Colonic mucosa (tissue), 4 donors: ENCODE measurements around the gene LCN15. TPM values are rescaled to one million over a fixed set of nuclear protein-coding genes. Genes with fewer than 3 reads are reported as not detected.
"Not testable (repeated sequence)": the region's sequence is repeated elsewhere in the genome, so short reads cannot be mapped to it uniquely, and the experiment has no call there.

Source experiments
- DNase-seq: peaks from one replicate; pipeline ENCODE4 v3.0.0-alpha.2; 2020
- H3K27ac ChIP-seq: fragments of 200-600 bp; one replicate; pipeline ENCODE4 v1.8.0; 2021
- H3K27me3 ChIP-seq: fragments of 200-600 bp; one replicate; pipeline ENCODE4 v1.8.0; 2021
- H3K36me3 ChIP-seq: fragments of 200-600 bp; one replicate; pipeline ENCODE4 v1.8.0; 2021
- H3K4me1 ChIP-seq: fragments of 200-600 bp; one replicate; pipeline ENCODE4 v1.8.0; 2021; ENCODE audit warnings: mild to moderate bottlenecking
- H3K4me3 ChIP-seq: fragments of 200-600 bp; one replicate; pipeline ENCODE4 v1.8.0; 2021
- H3K9ac ChIP-seq, 2 donors: one replicate each; pipeline ENCODE4 v1.7.0; 2013; ENCODE audit warnings: control low read depth in 2 of 2, low read depth in 2 of 2, low read length in 2 of 2
- H3K9me3 ChIP-seq: fragments of 200-600 bp; one replicate; pipeline ENCODE4 v1.8.0; 2021
- intact Hi-C: fragments of 100-400 bp; cut with DNase I; formaldehyde crosslinking; loops from one replicate; pipeline ENCODE4 v1.14.1; 2022
- total RNA-seq, 2 donors: library from RNA; stranded (reverse); fragmentation: NEBNext Ultra II Directional in 1 of 2; extraction: Animal tissue kit (Norgen Biotek cat#: 25700) in 1 of 2; gene quantifications; one replicate each; pipeline ENCODE4 v1.2.1, GENCODE V29; 2021
- TF ChIP-seq, protein P1 (sequence below): fragments of 200-600 bp; IDR thresholded peaks from one replicate; pipeline ENCODE4 v1.8.0; 2022; ENCODE audit warnings: antibody characterized with exemption, mild to moderate bottlenecking
- donor health status: healthy.
- donor health status: DM: no; HTN: no; CAD: no.
- donor health status: DM: no; HTN: no; CAD: no.

The LCN15 gene
- total RNA-seq, 2 donors from 2014 or later = 3.4 TPM; not detected in 1

DNA sequence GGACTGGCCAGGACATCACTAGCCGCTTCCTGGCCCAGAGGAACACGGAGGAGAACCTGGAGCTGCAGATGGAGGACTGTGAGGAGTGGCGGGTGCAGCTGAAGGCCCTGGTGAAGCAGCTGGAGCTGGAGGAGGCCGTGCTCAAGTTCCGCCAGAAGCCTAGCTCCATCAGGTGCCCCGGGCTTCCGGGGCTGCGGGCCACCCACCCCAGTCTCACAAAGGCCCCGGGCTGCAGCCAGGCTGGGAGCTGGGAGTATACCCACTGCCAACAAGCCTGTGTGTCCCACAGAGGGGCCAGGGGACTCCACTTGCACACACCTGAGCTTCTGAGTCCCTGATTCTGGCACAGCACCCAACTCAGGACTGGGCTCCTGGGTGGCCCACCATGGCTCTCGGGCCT lies 41.7 kb upstream of the LCN15 start:
- intact Hi-C loops = no loop called here
- DNase-seq = no peak
- Histone ChIP-seq H3K27me3 (no peaks in the 10 kb centered on the region), H3K9me3 (no peaks in the 10 kb centered on the region), H3K27ac (no peak overlapping the region), H3K4me3 (no peak overlapping the region), H3K36me3 (no peaks in the 10 kb centered on the region), H3K4me1 (peaks cover 16% of the 10 kb centered on the region), H3K9ac (peak overlapping the region; percentile 34 to 84)
- TF ChIP-seq, protein P1, sequence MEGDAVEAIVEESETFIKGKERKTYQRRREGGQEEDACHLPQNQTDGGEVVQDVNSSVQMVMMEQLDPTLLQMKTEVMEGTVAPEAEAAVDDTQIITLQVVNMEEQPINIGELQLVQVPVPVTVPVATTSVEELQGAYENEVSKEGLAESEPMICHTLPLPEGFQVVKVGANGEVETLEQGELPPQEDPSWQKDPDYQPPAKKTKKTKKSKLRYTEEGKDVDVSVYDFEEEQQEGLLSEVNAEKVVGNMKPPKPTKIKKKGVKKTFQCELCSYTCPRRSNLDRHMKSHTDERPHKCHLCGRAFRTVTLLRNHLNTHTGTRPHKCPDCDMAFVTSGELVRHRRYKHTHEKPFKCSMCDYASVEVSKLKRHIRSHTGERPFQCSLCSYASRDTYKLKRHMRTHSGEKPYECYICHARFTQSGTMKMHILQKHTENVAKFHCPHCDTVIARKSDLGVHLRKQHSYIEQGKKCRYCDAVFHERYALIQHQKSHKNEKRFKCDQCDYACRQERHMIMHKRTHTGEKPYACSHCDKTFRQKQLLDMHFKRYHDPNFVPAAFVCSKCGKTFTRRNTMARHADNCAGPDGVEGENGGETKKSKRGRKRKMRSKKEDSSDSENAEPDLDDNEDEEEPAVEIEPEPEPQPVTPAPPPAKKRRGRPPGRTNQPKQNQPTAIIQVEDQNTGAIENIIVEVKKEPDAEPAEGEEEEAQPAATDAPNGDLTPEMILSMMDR = no peak

DNA sequence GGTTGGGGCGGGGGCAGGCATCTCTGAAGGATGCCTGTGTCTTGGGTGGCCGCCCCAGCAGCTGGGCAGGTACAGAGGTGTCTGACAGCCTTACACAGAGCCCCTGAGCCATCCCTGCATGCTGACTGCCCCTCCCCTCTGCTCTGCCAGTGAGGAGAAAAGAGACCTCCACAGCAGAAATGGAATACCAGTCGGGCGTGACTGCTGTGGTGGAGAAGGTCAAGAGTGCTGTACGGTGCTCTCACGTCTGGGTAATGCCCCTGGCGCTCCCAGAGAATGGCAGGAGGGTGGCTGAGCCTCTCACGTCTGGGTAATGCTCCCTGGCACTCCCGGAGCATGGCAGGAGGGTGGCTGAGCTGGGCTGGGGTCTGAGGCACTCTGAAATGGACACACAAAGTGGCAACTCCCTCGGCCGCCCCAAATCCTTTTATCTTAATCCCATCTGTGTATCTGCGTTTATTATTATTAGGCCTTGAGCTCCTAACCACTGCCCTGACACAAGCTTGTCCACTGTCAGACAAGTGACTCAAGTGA lies 41.0 kb upstream of the LCN15 start:
- no peaks in the 10 kb centered on the region for H3K27me3 ChIP-seq
- no peak for DNase-seq
- H3K9ac ChIP-seq = no peak overlapping the region
- no peaks in the 10 kb centered on the region for H3K9me3 ChIP-seq
- no peak overlapping the region for H3K27ac ChIP-seq
- intact Hi-C loops = no loop called here
- peaks cover 21% of the 10 kb centered on the region for H3K4me1 ChIP-seq
- H3K36me3 ChIP-seq = no peaks in the 10 kb centered on the region
- TF ChIP-seq, protein P1 = no peak
- no peak overlapping the region for H3K4me3 ChIP-seq

DNA sequence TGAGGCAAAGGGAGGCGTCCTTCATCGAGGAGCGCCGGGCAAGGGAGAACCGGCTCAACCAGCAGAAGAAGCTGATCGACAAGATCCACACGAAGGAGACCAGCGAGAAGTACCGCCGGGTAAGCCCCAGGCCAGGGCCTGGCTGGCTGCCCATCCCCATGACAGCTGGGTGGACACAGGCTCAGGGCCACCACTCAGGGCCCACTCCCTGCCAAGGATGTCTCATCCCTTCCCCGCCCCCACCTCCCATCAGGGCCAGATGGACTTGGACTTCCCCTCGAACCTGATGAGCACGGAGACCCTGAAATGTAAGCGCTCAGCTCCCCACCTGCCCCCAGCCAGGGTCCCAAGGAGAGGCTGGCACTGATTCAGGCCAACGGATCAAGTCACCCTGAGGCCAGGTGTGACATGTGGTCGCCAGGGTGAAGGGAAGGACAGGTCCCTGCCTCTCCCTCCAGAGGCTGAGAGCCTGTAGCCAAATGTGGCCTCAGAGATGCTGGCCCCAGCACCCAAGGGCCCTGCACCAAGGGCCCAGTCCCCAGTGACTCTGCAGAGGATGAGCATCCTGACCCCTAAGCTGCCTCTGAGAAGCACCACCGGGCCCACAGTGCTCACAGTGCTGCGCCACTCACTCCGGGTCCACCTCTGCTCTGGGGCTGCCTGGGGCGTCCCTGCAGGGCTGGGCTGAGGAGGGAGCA lies 40.3 kb upstream of the LCN15 start:
- Histone ChIP-seq H3K9ac (no peak overlapping the region), H3K4me1 (peaks cover 15% of the 10 kb centered on the region)
- no peak for DNase-seq

DNA sequence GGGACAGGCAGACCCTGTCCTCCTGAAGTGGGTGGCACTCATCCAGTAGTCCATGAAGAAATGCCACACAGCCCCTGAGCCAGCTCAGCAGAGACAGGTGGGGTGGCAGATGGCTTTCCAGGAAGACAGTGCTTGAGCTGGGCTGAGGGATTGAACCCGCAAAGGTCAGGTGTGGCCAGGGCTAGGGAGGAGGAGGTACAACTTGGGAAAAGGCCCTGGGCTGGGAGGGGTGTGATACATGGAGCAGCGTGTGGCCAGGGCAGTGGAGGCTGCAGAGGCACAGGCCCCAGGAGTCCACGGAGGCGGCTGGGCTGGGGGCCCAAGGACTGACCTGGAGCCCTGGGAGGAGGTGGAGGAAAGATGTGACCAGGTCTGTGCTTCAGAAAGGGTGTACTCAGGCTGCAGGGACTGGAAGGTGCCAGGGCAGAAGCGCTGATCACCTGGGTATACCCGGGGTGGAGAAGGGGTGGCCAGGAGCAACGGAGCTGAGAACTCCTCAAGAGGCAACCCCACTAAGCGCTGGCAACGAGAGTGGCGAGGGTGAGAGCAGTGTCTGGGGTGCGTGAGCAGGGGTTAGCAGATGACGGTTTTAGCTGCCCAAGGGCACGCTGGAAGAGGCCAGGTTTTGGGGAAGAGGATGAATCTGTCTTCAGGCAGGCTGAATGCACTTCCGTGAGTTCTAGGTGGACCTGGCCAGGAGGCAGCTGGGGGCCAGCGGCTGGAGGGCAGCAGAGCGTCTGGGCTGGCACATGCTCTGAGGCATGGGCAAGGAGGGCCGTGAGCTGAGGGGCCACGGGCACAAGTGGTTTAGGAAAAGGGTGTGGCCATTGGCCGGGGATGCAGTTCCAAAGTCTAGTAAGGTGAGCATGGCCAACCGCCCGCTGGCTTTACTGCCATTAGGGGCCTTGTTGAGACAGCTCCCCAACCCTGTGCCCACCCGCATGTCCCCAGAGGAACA lies 39.5 kb upstream of the LCN15 start:
- TF ChIP-seq, protein P1 = no peak
- DNase-seq = peak; percentile 17
- no peak overlapping the region for H3K4me3 ChIP-seq
- no peaks in the 10 kb centered on the region for H3K9me3 ChIP-seq
- H3K4me1 ChIP-seq = peaks cover 15% of the 10 kb centered on the region
- H3K27ac ChIP-seq = no peak overlapping the region
- H3K36me3 ChIP-seq = no peaks in the 10 kb centered on the region
- H3K9ac ChIP-seq = peak overlapping the region in 1 of 2 donors; percentile 27
- no peaks in the 10 kb centered on the region for H3K27me3 ChIP-seq
- intact Hi-C loops = no loop called here

More for the DNA sequence above, 40.3 kb upstream of the LCN15 start:
- intact Hi-C loops = no loop called here
- TF ChIP-seq, protein P1 = no peak
- Histone ChIP-seq H3K27ac (no peak overlapping the region), H3K36me3 (no peaks in the 10 kb centered on the region), H3K27me3 (no peaks in the 10 kb centered on the region), H3K4me3 (no peak overlapping the region), H3K9me3 (no peaks in the 10 kb centered on the region)

- DNase-seq, H3K4me3 ChIP-seq, H3K36me3 ChIP-seq, H3K27ac ChIP-seq, H3K9ac ChIP-seq, intact Hi-C loops, H3K9me3 ChIP-seq, H3K27me3 ChIP-seq: not testable (repeated sequence)
- H3K4me1 ChIP-seq = peaks cover 20% of the 10 kb centered on the region
Measured at GRCh38 chr9:136803009-136803550, 38.8 kb upstream of the LCN15 start.
